Bone marrow (tissue), 2 donors: Measurements from ENCODE around the gene PPM1N.
A peak's percentile ranks its signal among the peaks of the same experiment; 100 is the strongest.

ENCODE experiments used
- DNase-seq, 2 donors: peaks; one replicate each; lab custom pipeline; 2025; lab: John Stamatoyannopoulos, UW

PPM1N gene, protein sequence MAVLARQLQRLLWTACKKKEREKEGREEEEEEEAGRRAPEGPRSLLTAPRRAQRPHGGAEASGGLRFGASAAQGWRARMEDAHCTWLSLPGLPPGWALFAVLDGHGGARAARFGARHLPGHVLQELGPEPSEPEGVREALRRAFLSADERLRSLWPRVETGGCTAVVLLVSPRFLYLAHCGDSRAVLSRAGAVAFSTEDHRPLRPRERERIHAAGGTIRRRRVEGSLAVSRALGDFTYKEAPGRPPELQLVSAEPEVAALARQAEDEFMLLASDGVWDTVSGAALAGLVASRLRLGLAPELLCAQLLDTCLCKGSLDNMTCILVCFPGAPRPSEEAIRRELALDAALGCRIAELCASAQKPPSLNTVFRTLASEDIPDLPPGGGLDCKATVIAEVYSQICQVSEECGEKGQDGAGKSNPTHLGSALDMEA

DNA sequence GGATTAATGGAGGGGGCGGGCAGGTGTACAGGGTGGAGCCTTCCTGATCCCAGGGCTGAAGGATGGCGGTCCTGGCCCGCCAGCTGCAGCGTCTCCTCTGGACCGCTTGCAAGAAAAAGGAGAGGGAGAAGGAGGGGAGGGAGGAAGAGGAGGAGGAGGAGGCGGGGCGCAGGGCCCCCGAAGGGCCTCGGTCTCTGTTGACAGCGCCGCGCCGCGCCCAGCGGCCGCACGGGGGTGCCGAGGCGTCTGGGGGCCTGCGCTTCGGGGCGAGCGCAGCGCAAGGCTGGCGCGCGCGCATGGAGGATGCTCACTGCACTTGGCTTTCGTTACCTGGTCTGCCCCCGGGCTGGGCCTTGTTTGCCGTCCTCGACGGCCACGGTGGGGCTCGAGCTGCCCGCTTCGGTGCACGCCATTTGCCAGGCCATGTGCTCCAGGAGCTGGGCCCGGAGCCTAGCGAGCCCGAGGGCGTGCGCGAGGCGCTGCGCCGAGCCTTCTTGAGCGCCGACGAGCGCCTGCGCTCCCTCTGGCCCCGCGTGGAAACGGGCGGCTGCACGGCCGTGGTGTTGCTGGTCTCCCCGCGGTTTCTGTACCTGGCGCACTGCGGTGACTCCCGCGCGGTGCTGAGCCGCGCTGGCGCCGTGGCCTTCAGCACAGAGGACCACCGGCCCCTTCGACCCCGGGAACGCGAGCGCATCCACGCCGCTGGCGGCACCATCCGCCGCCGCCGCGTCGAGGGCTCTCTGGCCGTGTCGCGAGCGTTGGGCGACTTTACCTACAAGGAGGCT, at the start of gene PPM1N:
Gene PPM1N, plus strand, starts transcription at position 33 of the 785 bp plus-strand sequence. Its CDS starts 30 bp downstream, at position 63.
- DNase-seq = peak; percentile 33 to 54

DNA sequence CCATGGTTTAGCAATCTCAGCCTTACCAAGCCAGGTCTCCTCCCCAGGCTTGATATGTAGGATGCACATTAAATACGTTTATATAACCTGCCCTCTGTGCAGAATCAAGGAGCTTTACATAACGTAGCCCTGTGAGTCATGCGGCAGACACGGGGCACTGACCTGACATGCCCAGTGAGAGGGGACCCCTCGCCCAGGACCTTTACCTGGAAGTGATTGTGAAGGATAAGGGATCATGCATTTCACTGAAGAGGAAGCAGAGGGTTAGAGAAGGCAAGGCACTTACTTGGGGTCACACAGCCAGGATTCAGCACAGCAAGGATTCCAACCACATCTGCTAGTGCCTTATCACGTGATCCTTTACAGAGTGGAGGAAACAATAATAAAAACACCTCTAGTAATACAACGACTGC, 49.4 kb upstream of the PPM1N start:
- DNase-seq = no peak

DNA sequence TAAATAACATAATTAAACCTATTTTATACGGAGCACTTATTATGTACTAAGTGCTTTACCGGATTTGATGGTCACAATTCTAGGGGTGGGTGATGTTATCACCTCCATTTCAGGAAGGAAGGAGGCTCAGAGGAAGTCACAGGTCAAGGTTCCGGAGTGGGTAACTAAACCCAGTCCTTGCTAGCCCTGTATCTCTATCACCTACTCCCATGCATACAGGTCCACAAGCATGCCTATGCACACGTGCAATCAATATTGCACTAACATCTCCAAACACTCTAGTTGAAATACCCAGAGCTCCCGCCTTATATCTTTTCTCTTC, 48.3 kb upstream of the PPM1N start:
- no peak for DNase-seq

DNA sequence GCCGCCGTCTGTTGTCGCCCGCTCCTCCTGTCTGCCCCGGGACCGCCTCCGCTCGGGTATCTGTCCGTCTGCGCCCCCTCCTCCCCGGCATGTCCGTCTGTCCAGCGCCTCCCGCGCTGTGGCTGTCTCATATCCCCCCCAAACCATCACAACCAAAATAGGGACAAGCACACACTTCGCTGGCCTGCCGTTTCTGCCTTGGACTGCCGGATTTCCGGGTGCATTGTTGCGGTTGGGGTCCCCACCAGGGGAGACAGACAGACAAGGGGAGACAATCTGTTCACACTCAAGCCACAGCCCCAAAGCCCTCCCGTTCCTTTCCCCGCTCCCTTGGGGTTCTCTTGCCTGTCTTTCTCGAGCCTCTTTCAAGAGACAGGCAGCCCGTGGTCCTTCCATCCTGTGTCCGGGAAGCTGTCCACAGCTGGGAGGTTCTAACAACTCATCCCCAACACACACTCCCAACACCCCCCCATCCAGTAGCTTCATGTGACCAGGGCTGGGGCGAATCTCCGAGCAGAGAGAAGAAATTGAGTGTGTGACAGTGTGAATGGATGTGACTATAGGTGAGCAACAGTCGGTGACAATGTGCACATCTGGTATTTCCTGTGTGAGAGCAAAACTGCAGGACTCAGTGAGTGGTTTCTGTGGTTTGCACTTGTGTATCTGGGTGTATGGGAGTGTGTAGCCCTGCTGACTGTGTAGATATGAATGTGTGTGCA, 47.0 kb upstream of the PPM1N start:
- DNase-seq = peak in 1 of 2 donors; percentile 58

DNA sequence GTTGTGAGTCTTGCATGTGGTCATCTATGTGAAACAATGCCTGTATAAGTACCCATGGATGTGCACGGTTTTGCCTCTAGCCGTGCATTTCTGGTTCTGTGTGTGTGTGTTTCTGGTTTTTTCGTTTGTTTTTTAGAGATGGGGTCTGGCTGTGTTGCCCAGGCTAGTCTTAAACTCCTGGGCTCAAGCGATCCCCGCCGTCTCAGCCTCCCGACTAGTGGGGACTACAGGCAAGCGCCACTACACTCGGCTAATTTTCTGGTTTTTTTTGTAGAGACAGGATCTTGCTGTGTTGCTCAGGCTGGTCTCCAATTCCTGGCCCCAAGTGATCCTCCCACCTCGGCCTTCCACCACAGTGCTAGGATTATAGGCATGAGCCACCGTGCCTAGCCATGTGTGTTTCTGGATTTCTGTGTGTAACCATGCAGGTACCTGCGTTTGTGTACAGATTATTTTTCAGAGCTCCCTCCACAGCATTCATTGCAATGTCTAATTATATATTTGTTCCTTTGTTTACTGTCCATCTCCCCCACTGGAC, 46.3 kb upstream of the PPM1N start:
- DNase-seq = no peak

DNA sequence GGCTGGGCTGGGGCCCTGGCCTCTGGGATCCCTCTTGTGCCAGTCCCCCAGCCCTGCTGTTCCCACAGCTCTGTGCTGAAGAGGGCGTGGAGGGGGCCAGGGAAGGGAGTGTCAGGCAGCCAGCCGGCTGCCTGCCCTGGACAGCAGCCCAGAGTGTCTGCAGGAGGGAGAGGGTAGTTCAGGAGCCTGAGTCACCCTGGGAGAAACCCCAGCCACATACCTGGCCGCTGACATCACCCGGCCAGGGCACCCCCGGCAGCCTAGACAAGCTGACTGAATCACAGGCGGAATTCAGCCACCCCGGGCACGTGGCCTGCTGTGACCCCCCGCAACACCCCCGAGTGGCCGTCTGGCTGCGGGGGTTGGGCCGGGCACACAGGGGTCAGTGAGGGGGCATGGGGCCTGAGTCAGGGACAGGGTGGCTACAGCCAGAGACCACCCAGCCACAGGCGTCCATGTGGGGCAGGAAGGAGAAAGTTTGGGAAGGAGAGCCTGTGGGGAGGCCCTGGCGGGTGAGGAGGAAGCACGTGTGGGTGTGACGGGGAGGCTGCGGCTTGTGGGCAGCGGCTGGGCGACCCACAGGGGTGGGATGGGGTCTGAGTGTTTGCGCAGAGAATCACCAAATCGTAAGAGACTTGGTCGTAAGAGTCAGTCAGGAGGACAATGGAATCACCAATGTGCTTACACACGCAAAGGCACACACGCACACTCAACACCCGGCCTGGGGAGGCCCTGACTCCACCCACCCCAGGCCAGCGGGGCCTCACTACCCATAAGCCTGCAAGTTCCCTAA, 42.3 kb upstream of the PPM1N start:
- DNase-seq = peak; percentile 65 to 88

DNA sequence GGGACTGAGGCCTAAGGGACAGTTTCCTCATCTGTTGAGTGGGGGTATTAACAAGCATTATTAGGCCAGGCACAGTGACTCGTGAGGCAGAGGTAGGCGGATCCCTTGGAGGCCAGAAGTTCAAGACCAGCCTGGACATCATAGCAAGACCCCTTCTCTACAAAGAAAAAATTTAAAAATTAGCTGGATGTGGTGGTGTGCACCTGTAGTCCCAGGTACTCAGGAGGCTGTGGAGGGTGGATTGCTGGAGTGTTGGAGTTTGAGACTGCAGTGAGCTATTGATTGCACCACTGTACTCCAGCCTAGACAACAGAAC, 41.8 kb upstream of the PPM1N start:
- no peak for DNase-seq

DNA sequence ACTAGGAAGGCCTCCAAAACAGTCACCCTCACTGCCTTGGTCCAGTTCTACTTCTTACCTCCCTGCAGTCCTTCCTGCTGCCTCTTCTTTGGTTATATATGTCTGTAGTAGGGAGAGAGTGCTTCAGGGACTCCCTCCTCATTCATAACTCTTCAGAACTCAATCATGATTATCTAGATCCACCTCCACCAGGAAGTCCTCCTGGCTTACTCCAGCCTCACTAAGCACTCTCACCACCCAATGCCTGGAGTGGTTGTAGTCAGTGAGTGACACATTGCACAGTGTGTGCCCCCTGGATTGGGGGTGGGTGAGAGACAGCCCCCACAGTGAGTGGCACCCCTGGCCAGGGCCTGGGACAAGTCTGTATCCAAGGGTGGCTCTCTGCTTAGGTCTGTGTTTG, 40.5 kb upstream of the PPM1N start:
- no peak for DNase-seq

DNA sequence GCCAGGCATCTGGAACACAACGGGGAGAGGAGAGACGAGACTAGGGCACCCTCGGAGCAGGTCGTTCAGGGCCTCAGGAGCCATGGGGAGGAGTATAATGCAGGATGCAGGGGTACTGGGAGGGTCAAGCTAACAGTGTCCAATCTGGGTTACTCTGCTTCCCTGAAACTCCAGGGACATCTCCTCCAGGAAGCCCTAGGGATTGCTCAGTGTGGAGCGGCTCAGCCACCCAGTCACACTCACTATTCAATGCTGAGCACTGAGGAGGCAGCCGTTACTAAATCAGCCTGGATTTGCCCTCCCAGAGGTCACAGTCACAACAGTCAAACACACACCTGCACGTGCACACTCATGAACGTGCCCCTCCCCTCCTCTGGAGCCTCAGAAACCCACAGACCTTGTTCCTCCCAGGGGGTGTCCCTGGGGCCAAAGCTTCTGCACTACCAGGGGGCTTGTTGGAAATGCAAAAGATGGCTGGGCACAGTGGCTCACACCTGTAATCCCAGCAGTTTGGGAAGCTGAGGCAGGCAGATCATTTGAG, 37.4 kb upstream of the PPM1N start:
- no peak for DNase-seq

DNA sequence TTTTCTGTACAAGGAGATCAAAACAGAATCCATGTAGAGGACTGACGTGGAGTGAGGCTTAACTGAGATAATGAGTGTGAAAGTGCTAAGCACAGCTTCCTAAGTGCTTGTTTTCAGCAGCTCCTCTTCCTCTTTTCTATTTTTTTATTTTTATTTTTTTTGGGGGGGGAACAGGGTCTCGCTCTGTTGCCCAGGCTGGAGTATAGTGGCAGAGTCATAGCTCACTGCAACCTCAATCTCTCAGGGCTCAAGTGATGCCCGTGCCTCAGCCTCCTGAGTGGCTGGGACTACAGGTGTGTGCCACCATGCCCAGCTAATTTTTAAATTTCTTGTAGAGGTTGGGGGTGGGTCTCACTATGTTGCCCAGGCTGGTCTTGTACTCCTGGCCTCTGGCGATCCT, 36.1 kb upstream of the PPM1N start:
- no peak for DNase-seq

DNA sequence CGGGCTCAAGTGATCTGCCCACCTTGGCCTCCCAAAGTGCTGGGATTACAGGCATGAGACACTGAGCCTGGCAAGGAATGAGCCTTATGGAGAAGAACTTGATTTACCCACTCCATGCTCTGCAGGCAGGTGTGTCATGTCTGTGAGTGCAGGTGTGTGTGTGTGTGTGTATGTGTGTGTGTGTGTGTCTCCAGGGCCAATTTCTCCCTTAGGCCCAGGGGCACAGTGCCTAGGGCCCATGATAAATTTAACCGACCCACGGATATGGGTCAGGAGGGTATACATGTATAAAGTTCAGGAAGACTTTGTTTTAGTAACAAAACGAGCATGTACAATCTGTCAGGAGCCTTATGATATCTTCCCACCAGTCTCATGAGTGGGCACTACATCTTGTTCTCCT, 35.0 kb upstream of the PPM1N start:
- DNase-seq = no peak

DNA sequence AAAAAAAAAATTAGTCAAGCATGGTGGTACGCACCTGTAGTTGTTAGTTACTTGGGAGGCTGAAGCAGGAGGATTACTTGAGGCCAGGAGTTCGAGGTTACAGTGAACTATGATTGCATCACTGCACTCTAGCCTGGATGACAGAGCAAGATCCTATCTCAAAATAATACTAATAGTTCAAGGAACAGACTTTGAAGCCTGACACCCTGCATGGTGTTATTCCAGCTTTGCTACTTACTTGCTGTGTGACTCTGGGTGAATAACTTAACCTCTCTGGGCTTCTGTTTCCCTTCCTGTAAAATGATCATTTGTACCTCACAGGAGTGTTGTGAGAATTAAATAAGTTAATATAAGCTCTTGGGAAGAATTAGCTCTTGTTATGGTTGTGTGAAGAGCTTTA, 34.0 kb upstream of the PPM1N start:
- no peak for DNase-seq

DNA sequence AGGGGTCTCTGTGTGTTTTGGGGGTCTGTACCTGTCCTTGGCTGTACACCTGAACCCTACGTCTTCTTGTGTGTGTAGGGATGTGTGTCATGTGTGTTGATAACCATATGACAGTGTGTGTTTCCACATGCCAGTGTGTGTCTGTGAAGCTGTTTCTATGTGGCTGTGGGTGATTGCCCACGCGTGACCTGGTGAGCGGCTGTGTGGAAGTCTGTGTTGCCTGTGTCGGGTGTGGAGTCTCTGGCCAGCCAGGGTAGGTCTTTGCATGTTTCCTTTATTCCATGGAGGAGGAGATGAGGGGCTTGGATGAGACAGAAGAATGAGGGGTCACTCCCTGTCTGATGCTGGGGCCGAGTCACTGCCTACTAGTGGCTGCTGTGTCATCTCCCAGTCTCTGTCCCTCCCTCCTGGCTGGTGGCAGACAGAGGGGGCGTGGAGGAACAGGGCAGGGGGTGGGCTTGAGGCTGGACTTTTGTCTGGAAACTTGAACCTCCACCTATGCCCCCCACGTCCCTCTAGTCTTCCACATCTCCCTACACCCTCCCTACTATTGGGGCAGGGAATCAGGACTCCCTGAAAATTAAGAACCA, 33.3 kb upstream of the PPM1N start:
- DNase-seq = no peak

DNA sequence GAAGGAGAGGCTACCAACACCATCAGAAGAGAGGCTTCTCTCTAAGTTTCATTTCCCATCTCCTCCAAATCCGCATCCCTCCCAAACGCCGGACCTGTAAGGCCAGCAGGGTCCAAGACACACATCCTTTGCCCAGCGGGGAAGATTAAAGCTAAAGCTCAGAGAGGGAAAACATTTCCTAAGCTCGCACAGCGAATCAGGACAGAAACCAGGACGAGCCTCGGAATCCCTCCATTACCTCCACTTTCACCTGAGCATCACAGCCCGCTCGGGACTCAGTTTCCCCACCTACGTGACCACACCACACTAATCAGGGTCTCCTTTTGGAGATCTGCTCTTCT, 31.2 kb upstream of the PPM1N start:
- DNase-seq = no peak

DNA sequence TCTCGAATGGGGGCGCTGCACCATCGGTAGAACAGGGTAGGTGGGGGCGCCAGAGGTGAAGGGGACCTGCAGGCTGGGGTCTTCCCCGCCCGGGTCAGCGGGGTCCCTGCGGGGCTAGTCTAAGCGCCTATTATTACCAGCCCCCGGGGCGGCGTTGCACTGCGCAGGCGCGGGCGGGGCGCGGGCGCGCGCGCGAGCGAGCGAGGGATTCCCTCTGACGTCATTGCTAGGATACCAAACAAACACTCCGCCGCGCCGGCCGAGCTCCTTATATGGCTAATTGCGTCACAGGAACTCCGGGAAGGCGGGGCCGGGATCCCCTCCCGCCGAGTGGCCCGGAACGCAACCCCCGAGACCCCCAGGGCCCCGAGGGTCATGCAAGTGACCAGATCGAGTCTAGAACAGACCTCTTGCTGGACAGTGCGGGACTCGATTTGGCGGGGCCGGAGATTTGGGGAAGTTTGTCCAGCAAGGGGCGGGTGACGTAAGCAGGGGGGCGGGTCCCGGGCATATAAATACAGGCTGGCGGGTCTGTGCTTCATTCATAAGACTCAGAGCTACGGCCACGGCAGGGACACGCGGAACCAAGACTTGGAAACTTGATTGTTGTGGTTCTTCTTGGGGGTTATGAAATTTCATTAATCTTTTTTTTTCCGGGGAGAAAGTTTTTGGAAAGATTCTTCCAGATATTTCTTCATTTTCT, 30.6 kb upstream of the PPM1N start, which contains the start of gene FOSB:
Gene FOSB, plus strand, starts transcription at position 541 of the 703 bp plus-strand sequence. CDS start 591 bp downstream, outside the sequence.
- DNase-seq = peak; percentile 88 to 99

DNA sequence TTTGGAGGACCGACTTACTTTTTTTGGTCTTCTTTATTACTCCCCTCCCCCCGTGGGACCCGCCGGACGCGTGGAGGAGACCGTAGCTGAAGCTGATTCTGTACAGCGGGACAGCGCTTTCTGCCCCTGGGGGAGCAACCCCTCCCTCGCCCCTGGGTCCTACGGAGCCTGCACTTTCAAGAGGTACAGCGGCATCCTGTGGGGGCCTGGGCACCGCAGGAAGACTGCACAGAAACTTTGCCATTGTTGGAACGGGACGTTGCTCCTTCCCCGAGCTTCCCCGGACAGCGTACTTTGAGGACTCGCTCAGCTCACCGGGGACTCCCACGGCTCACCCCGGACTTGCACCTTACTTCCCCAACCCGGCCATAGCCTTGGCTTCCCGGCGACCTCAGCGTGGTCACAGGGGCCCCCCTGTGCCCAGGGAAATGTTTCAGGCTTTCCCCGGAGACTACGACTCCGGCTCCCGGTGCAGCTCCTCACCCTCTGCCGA, 30.0 kb upstream of the PPM1N start:
- peak in 1 of 2 donors; percentile 56 for DNase-seq

DNA sequence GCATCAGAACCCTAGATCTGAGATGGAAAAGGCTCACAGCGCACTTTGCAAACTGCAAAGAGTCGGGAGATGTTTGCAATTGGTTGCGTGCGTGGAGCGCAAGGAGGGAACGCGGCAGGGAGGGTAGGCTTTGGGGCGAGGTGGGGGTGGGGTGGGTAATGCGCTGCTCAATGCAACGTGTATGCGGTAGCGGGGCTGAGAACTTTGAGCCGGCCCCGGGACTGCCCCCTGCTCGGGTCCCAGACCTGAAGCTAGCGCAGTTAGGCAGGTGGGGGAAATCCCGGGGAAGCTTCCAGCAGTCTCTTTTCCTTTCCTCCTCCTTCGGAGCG, 29.5 kb upstream of the PPM1N start:
- no peak for DNase-seq

DNA sequence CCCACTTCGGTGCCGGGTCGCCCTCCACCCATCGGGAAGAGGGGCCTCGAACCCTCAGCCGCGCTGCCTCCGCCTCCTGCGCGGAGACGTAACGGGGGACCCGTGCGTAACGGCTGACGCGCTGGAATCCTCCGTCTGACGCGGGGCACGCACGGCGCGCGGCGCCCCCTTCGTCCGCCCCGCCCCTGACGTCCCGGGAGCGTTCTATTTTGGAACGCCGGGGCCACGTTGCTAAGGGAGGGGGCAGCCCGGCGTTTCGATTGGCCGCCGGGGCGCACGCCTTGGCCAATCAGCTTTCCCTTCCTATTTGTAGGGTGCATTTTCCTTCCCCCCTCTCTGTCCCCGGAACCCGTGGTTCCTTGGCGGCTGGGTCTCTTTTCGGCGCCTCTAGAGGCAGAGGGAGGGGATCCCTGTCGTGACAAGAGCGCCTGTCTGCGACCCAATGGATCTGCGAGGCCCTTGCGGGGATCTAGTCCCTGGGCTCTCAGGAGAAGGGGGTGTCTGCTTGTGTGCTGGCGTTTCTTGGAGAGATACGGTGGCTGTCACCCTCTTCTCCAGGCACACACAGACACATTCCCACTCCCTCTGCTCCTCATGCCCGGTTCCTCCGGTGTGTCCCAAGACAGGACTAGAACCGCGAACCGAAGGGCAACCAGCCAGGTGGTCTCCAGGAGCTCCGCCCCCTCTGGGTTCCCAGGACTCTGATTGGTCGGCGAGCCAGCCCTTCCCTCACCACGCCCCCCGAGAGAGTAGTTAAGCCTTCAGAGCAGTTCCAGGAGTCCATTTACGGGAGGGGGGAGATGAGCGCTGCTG, 28.9 kb upstream of the PPM1N start:
- DNase-seq = peak; percentile 84 to 88

DNA sequence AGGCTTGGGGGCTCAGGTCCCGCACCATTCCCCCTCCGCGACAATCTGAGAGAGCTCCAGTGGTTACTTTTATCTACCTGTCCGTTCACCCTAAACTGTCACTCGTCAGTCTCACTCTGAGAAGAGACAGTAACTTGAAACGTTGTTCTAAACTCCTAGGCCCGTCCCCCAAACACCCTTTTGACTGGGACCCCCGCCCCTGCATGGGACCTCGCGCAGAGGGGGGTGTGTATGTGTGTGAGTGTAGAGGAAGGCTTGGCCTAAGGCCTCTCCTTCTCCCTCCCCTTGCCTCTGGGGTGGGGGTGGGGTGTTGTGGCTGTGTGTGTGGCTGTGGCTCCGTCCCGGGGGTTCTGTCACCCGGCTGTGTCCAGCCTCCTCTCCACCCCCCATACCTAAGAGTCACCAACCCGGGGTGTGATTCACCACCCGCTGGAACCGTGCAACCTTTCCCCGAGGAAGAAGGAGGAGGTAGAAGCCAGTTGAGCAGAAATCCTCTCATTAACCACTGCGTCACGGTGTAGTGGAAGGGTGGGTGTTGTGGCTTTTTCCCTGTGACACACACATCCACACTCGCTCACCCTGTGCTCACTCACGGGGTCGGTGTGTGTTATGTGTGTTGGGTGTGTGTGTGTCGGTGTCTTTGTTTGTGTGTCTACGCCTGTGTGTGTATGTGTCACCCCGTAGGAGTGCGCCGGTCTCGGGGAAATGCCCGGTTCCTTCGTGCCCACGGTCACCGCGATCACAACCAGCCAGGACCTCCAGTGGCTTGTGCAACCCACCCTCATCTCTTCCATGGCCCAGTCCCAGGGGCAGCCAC, 28.1 kb upstream of the PPM1N start:
- peak in 1 of 2 donors; percentile 19 for DNase-seq
